Endothelial cell of umbilical vein (primary cell): ENCODE measurements around the gene CENPP. TPM values are rescaled to one million over a fixed set of nuclear protein-coding genes. Genes with fewer than 3 reads are reported as not detected.

Experiments
- BruUV-seq: library from RNA; stranded (reverse); fragments of 400-500 nt; replicated peaks from 2 replicates; lab custom pipeline; 2021; lab: Mats Ljungman, UMichigan
- CTCF ChIA-PET: fragments of 300-600, 350-600 bp; sonication (Branson Sonifier 250); formaldehyde crosslinking; loops from one replicate; lab custom pipeline; 2021; ENCODE audit warnings: antibody characterized with exemption, inconsistent platforms; lab: Charles Lee
- POLR2A ChIA-PET: fragments of 300-600, 350-600 bp; sonication (Branson Sonifier 250); formaldehyde crosslinking; loops from one replicate; lab custom pipeline; 2021; ENCODE audit warnings: antibody characterized with exemption, inconsistent platforms; lab: Charles Lee
- DNase-seq: peaks from one replicate; pipeline ENCODE4 v3.0.0-alpha.2; 2011; ENCODE audit warnings: low read depth, low spot score
- FAIRE-seq: peaks from 2 replicates; lab custom pipeline; 2011; peaks lifted over from hg19 to GRCh38; lab: Jason Lieb, UNC
- H2AFZ ChIP-seq: 2 replicates; pipeline ENCODE4 v1.6.0; 2012; ENCODE audit warnings: low read depth, low read length, control low read depth, inconsistent platforms
- H3K27ac ChIP-seq: 2 replicates; pipeline ENCODE4 v1.5.1; 2011; ENCODE audit warnings: low read depth, mild to moderate bottlenecking, control low read depth, low read length, moderate library complexity; ENCODE audit not compliant: insufficient read depth
- H3K27me3 ChIP-seq, 2 experiments: 2 replicates each; pipeline versions ENCODE4 v1.6.0 to v1.6.1; 2011; ENCODE audit warnings: low read length in 2 of 2, mixed read lengths in 1 of 2; ENCODE audit not compliant: control insufficient read depth in 2 of 2, insufficient read depth in 2 of 2
- H3K36me3 ChIP-seq, 2 experiments: 2 replicates in 1 of 2; 3 replicates in 1 of 2; pipeline ENCODE4 v1.5.1; 2011; ENCODE audit warnings: low read length in 2 of 2, mild to moderate bottlenecking in 1 of 2, moderate library complexity in 1 of 2; ENCODE audit not compliant: control insufficient read depth in 2 of 2, insufficient read depth in 2 of 2; ENCODE audit errors: extremely low read depth in 1 of 2
- H3K4me1 ChIP-seq: 3 replicates; pipeline ENCODE4 v1.5.1; 2011; ENCODE audit warnings: mild to moderate bottlenecking, low read length; ENCODE audit not compliant: control insufficient read depth, insufficient read depth; ENCODE audit errors: extremely low read depth
- H3K4me2 ChIP-seq: 2 replicates; pipeline ENCODE4 v1.6.1; 2011; ENCODE audit warnings: low read length, control low read depth, mixed read lengths; ENCODE audit not compliant: insufficient read depth
- H3K4me3 ChIP-seq, 3 experiments: fragments of 200-600 bp in 1 of 3; sonication (generic), shearing (Covaris generic) in 1 of 3; replicated peaks in 1 of 3; 2 replicates each; pipeline ENCODE4 v1.5.1; 2011 to 2016; ENCODE audit warnings: control low read depth in 3 of 3, low read length in 3 of 3, mild to moderate bottlenecking in 2 of 3, inconsistent platforms in 1 of 3, low read depth in 1 of 3, moderate library complexity in 1 of 3; ENCODE audit not compliant: insufficient read depth in 1 of 3
- H3K79me2 ChIP-seq: 2 replicates; pipeline ENCODE4 v1.6.0; 2012; ENCODE audit warnings: low read length, inconsistent platforms; ENCODE audit not compliant: control insufficient read depth, insufficient read depth
- H3K9ac ChIP-seq: replicated peaks from 2 replicates; pipeline ENCODE3; 2011; ENCODE audit warnings: low read length, control low read depth; ENCODE audit not compliant: insufficient read depth; ENCODE audit errors: extremely low read depth
- H3K9me1 ChIP-seq: replicated peaks from 3 replicates; pipeline ENCODE4 v1.6.0; 2011; ENCODE audit warnings: mild to moderate bottlenecking, low read length; ENCODE audit not compliant: control insufficient read depth, insufficient read depth; ENCODE audit errors: extremely low read depth
- H3K9me3 ChIP-seq: replicated peaks from 2 replicates; pipeline ENCODE4 v1.5.1; 2012; ENCODE audit warnings: low read length, inconsistent platforms; ENCODE audit not compliant: control insufficient read depth, insufficient read depth
- H4K20me1 ChIP-seq: replicated peaks from 2 replicates; pipeline ENCODE3; 2011; ENCODE audit warnings: mild to moderate bottlenecking, low read length; ENCODE audit not compliant: control insufficient read depth, insufficient read depth; ENCODE audit errors: extremely low read depth
- EZH2 ChIP-seq: IDR thresholded peaks from 2 replicates; pipeline ENCODE4 v1.6.1; 2012; ENCODE audit warnings: borderline replicate concordance, low read depth, mild to moderate bottlenecking, moderate library complexity, low read length, inconsistent platforms; ENCODE audit not compliant: severe bottlenecking
- FOS ChIP-seq: IDR thresholded peaks from 2 replicates; pipeline ENCODE4 v1.6.1; 2011; ENCODE audit warnings: mild to moderate bottlenecking, low read length, moderate library complexity, borderline replicate concordance; ENCODE audit not compliant: insufficient read depth
- GATA2 ChIP-seq: IDR thresholded peaks from 2 replicates; pipeline ENCODE4 v1.7.0; 2011; ENCODE audit warnings: low read depth, mild to moderate bottlenecking, moderate library complexity, mixed read lengths, low read length; ENCODE audit not compliant: insufficient read length, insufficient read depth
- JUN ChIP-seq: IDR thresholded peaks from 2 replicates; pipeline ENCODE4 v1.6.1; 2011; ENCODE audit warnings: borderline replicate concordance, low read depth; ENCODE audit not compliant: insufficient read length, insufficient read depth
- MYC ChIP-seq: IDR thresholded peaks from one replicate; pipeline ENCODE4 v1.6.1; 2011; ENCODE audit warnings: mild to moderate bottlenecking, low read depth, low read length
- POLR2A ChIP-seq: IDR thresholded peaks from 2 replicates; pipeline ENCODE4 v1.6.1; 2012; ENCODE audit warnings: low read depth, mild to moderate bottlenecking, control low read depth, low read length
- POLR2AphosphoS5 ChIP-seq: IDR thresholded peaks from 2 replicates; pipeline ENCODE4 v1.6.1; 2012; ENCODE audit warnings: low read depth, mild to moderate bottlenecking, control low read depth, low read length, moderate library complexity; ENCODE audit not compliant: insufficient read depth
- dilution Hi-C: fragments of 300-500 bp; cut with MboI; formaldehyde crosslinking; loops from one replicate; pipeline ENCODE4 v1.15.0; 2019; ENCODE audit warnings: low sequenced_read_pairs; ENCODE audit not compliant: extremely low pct_ligation_motif_present
- intact Hi-C: fragments of 100-400 bp; cut with micrococcal nuclease; formaldehyde crosslinking; loops from one replicate; pipeline ENCODE4 v1.10.0; 2022
- polyA plus RNA-seq, 4 experiments: library from polyadenylated mRNA; depleted of rRNA in 3 of 4; stranded (reverse) in 3 of 4; unstranded in 1 of 4; fragments of >200 nt; gene quantifications; 2 replicates each; pipeline versions ENCODE4 v1.2.1 to v1.2.3, GENCODE V29; 2011 to 2012; ENCODE audit warnings: missing spikeins in 1 of 4
- total RNA-seq: library from RNA; stranded (reverse); gene quantifications from 2 replicates; pipeline ENCODE4 v1.2.3, GENCODE V29; 2021
- TF ChIP-seq, protein P1 (sequence below), 2 donors: IDR thresholded peaks; 1 replicate in 1 of 2; 2 replicates in 1 of 2; pipeline ENCODE4 v1.5.1; 2011; ENCODE audit warnings: low read length in 2 of 2, mild to moderate bottlenecking in 2 of 2, moderate library complexity in 2 of 2, control low read depth in 1 of 2, inconsistent platforms in 1 of 2, low read depth in 1 of 2; ENCODE audit not compliant: insufficient read depth in 1 of 2; ENCODE audit errors: extremely low read depth in 1 of 2
- TF ChIP-seq, protein P2 (sequence below): IDR thresholded peaks from 2 replicates; pipeline ENCODE4 v1.6.1; 2011; ENCODE audit not compliant: insufficient read depth, insufficient read length

The CENPP gene
- total and polyA plus RNA-seq, 2 donors (not counting 3 experiments of a cell fraction or from before 2014, with no cell fraction given) = 1.2 to 12.0 TPM

DNA sequence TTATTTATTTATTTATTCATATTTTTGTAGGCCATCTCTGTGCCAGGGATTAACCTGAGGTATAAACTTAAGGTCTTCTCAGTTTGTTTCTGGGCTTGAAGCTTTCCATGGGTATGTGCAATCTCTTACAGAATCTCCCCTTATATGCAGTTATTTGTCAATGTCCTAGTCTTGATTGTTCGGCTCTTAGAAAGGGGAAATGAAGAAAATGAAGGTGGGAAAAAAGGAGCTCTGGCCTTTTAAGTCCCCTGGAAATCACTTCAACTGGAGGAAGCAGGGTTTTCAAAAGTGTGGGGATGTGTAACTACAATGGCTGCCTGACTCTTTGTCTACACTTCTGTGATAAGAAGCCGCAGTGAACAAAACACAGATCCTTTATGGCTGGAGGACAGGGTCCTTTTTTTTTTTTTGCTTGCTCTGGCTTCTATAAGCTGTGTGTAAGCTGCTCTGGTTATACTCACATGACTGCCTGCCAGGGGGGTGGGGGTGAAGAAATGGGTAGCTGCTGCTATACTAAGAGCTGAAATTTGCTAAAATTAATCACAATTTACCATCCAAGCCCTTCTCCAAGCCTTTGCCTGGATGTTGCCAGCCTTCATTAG, 33.7 kb downstream of the CENPP start:
- no TSS peak for BruUV-seq
- FAIRE-seq (no peak), DNase-seq (no peak)
- no peaks in the 10 kb centered on the region for H3K9me1 ChIP-seq
- H3K9me3 ChIP-seq = no peaks in the 10 kb centered on the region
- no peak overlapping the region for H3K4me2 ChIP-seq
- peak overlapping the region; percentile 20 for H2AFZ ChIP-seq
- no peaks in the 10 kb centered on the region for H3K79me2 ChIP-seq
- TF ChIP-seq, protein P1, sequence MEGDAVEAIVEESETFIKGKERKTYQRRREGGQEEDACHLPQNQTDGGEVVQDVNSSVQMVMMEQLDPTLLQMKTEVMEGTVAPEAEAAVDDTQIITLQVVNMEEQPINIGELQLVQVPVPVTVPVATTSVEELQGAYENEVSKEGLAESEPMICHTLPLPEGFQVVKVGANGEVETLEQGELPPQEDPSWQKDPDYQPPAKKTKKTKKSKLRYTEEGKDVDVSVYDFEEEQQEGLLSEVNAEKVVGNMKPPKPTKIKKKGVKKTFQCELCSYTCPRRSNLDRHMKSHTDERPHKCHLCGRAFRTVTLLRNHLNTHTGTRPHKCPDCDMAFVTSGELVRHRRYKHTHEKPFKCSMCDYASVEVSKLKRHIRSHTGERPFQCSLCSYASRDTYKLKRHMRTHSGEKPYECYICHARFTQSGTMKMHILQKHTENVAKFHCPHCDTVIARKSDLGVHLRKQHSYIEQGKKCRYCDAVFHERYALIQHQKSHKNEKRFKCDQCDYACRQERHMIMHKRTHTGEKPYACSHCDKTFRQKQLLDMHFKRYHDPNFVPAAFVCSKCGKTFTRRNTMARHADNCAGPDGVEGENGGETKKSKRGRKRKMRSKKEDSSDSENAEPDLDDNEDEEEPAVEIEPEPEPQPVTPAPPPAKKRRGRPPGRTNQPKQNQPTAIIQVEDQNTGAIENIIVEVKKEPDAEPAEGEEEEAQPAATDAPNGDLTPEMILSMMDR (IDR thresholded peaks at IDR 0.05; ENCODE audit: extremely low read depth in 1 of 2, insufficient read depth in 1 of 2, low read depth in 1 of 2, low read length in 2 of 2) = no peak
- TF ChIP-seq EZH2 = no peak
- no peak for TF ChIP-seq FOS
- TF ChIP-seq POLR2AphosphoS5 = no peak
- no peak for TF ChIP-seq POLR2A
- TF ChIP-seq GATA2 = no peak
- TF ChIP-seq MYC = no peak
- no peak for TF ChIP-seq JUN
- TF ChIP-seq, protein P2, sequence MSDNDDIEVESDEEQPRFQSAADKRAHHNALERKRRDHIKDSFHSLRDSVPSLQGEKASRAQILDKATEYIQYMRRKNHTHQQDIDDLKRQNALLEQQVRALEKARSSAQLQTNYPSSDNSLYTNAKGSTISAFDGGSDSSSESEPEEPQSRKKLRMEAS = no peak
- intact Hi-C loops (no loop called here), dilution Hi-C loops (no loop called here)
- H3K9ac ChIP-seq = no peak overlapping the region
- no peak overlapping the region for H3K4me3 ChIP-seq
- no peak overlapping the region for H3K27ac ChIP-seq
- H4K20me1 ChIP-seq = no peaks in the 10 kb centered on the region
- ChIA-PET POLR2A (no interaction called here), CTCF (interaction anchor here (1.3 to 1.6 kb wide), 2 partner anchors 9 to 24 kb away, joined by 4 read pairs; no protein-coding TSS in a partner anchor)
- H3K36me3 ChIP-seq = no peaks in the 10 kb centered on the region
- H3K4me1 ChIP-seq = no peaks in the 10 kb centered on the region
- no peaks in the 10 kb centered on the region for H3K27me3 ChIP-seq
